HEK293 (cell line): ENCODE results near the gene AP5Z1.

Experiments
- CTCF ChIP-seq: fragments of 450-650 bp; formaldehyde crosslinking; IDR thresholded peaks from 2 replicates; pipeline ENCODE4 v1.5.1; 2016; ENCODE audit warnings: missing biosample characterization, missing genetic modification characterization
- KLF17 ChIP-seq: fragments of 450-650 bp; formaldehyde crosslinking; IDR thresholded peaks from 2 replicates; pipeline ENCODE4 v1.5.1; 2016; ENCODE audit warnings: missing biosample characterization, missing genetic modification characterization
- REPIN1 ChIP-seq: fragments of 450-650 bp; formaldehyde crosslinking; IDR thresholded peaks from 2 replicates; pipeline ENCODE4 v1.5.1; 2017; ENCODE audit warnings: missing biosample characterization, missing genetic modification characterization, low read depth
- ZNF513 ChIP-seq: fragments of 450-650 bp; IDR thresholded peaks from 2 replicates; pipeline ENCODE4 v1.5.1; 2018; ENCODE audit warnings: missing biosample characterization, missing genetic modification characterization
- ZNF544 ChIP-seq: fragments of 450-650 bp; formaldehyde crosslinking; IDR thresholded peaks from 2 replicates; pipeline ENCODE4 v1.5.0; 2017; ENCODE audit warnings: missing biosample characterization, missing genetic modification characterization

- TF ChIP-seq ZNF513 (tag by site-specific recombination), result no peak
- no peak for TF ChIP-seq REPIN1 (tag by site-specific recombination)
- no peak for TF ChIP-seq CTCF
- no peak for TF ChIP-seq ZNF544 (tag by site-specific recombination)
- no peak for TF ChIP-seq KLF17 (tag by site-specific recombination)
Measured at GRCh38 chr7:4815121-4815520, 39.7 kb downstream of the AP5Z1 start.
